Measurements from ENCODE around the gene MRPL27.

MRPL27 gene

GRCh38 chr17:50397919-50398285 is 24.9 kb upstream of the MRPL27 start:
- Histone ChIP-seq H3K27me3 (ENCODE audit: control insufficient read depth, insufficient read depth, low read length) (no peaks in the 10 kb centered on the region), H3K9ac (ENCODE audit: low read length) (peak overlapping the region; percentile 27), H3K27ac (ENCODE audit: low read depth, low read length) (no peak overlapping the region)

GRCh38 chr17:50397111-50397918 is 24.3 kb upstream of the MRPL27 start, which contains the start of gene LRRC59:
Gene LRRC59, minus strand, starts transcription at chr17:50397523. Its CDS starts 206 bp downstream, at chr17:50397317.
- Histone ChIP-seq H3K27me3 (ENCODE audit: control insufficient read depth, insufficient read depth, low read length) (no peaks in the 10 kb centered on the region), H3K27ac (ENCODE audit: low read depth, low read length) (peak within 1 kb of the TSS; percentile 58), H3K4me1 (ENCODE audit: control insufficient read depth, insufficient read depth, low read length) (peaks cover 8% of the 10 kb centered on the region), H3K4me3 (ENCODE audit: low read length) (peak within 1 kb of the TSS; percentile 89), H3K36me3 (ENCODE audit: control insufficient read depth, insufficient read depth, low read length) (peaks cover 8% of the 10 kb centered on the region), H3K9ac (ENCODE audit: low read length) (peak within 1 kb of the TSS; percentile 77)

More at GRCh38 chr17:50397919-50398285, 24.9 kb upstream of the MRPL27 start:
- Histone ChIP-seq H3K4me3 (ENCODE audit: low read length) (peak overlapping the region; percentile 89), H3K36me3 (ENCODE audit: control insufficient read depth, insufficient read depth, low read length) (peaks cover 4% of the 10 kb centered on the region), H3K4me1 (ENCODE audit: control insufficient read depth, insufficient read depth, low read length) (peaks cover 8% of the 10 kb centered on the region)

- H3K9ac ChIP-seq (ENCODE audit: low read length): peak overlapping the region; percentile 77
- peaks cover 8% of the 10 kb centered on the region for H3K4me1 ChIP-seq (ENCODE audit: control insufficient read depth, insufficient read depth, low read length)
- peaks cover 15% of the 10 kb centered on the region for H3K36me3 ChIP-seq (ENCODE audit: control insufficient read depth, insufficient read depth, low read length)
- H3K4me3 ChIP-seq (ENCODE audit: low read length): peak overlapping the region; percentile 89
- H3K27me3 ChIP-seq (ENCODE audit: control insufficient read depth, insufficient read depth, low read length): no peaks in the 10 kb centered on the region
- H3K27ac ChIP-seq (ENCODE audit: low read depth, low read length): no peak overlapping the region
Observed at GRCh38 chr17:50396261-50397110, 23.5 kb upstream of the MRPL27 start.

GRCh38 chr17:50394711-50395110 is 21.7 kb upstream of the MRPL27 start:
- no peak overlapping the region for H3K27ac ChIP-seq (ENCODE audit: low read depth, low read length)
- H3K9ac ChIP-seq (ENCODE audit: low read length): no peak overlapping the region
- peaks cover 23% of the 10 kb centered on the region for H3K36me3 ChIP-seq (ENCODE audit: control insufficient read depth, insufficient read depth, low read length)

GRCh38 chr17:50393700-50394099 is 20.7 kb upstream of the MRPL27 start:
- peaks cover 26% of the 10 kb centered on the region for H3K36me3 ChIP-seq (ENCODE audit: control insufficient read depth, insufficient read depth, low read length)
- H3K27me3 ChIP-seq (ENCODE audit: control insufficient read depth, insufficient read depth, low read length): no peaks in the 10 kb centered on the region
- no peak overlapping the region for H3K27ac ChIP-seq (ENCODE audit: low read depth, low read length)

More at GRCh38 chr17:50394711-50395110, 21.7 kb upstream of the MRPL27 start:
- no peaks in the 10 kb centered on the region for H3K27me3 ChIP-seq (ENCODE audit: control insufficient read depth, insufficient read depth, low read length)
- H3K4me1 ChIP-seq (ENCODE audit: control insufficient read depth, insufficient read depth, low read length): peaks cover 8% of the 10 kb centered on the region
- H3K4me3 ChIP-seq (ENCODE audit: low read length): no peak overlapping the region

GRCh38 chr17:50392621-50393020 is 19.6 kb upstream of the MRPL27 start:
- H3K27me3 ChIP-seq (ENCODE audit: control insufficient read depth, insufficient read depth, low read length): no peaks in the 10 kb centered on the region
- H3K4me3 ChIP-seq (ENCODE audit: low read length): no peak overlapping the region
- no peak overlapping the region for H3K9ac ChIP-seq (ENCODE audit: low read length)
- H3K4me1 ChIP-seq (ENCODE audit: control insufficient read depth, insufficient read depth, low read length): peaks cover 8% of the 10 kb centered on the region
- H3K36me3 ChIP-seq (ENCODE audit: control insufficient read depth, insufficient read depth, low read length): peaks cover 33% of the 10 kb centered on the region
- H3K27ac ChIP-seq (ENCODE audit: low read depth, low read length): no peak overlapping the region

More at GRCh38 chr17:50393700-50394099, 20.7 kb upstream of the MRPL27 start:
- H3K4me1 ChIP-seq (ENCODE audit: control insufficient read depth, insufficient read depth, low read length): peaks cover 8% of the 10 kb centered on the region
- H3K9ac ChIP-seq (ENCODE audit: low read length): no peak overlapping the region
- no peak overlapping the region for H3K4me3 ChIP-seq (ENCODE audit: low read length)

GRCh38 chr17:50389534-50389933 is 16.6 kb upstream of the MRPL27 start:
- no peak overlapping the region for H3K27ac ChIP-seq (ENCODE audit: low read depth, low read length)

GRCh38 chr17:50388728-50389127 is 15.7 kb upstream of the MRPL27 start:
- H3K36me3 ChIP-seq (ENCODE audit: control insufficient read depth, insufficient read depth, low read length): peaks cover 51% of the 10 kb centered on the region
- H3K27ac ChIP-seq (ENCODE audit: low read depth, low read length): no peak overlapping the region
- no peaks in the 10 kb centered on the region for H3K4me1 ChIP-seq (ENCODE audit: control insufficient read depth, insufficient read depth, low read length)
- no peaks in the 10 kb centered on the region for H3K27me3 ChIP-seq (ENCODE audit: control insufficient read depth, insufficient read depth, low read length)
- H3K4me3 ChIP-seq (ENCODE audit: low read length): no peak overlapping the region
- no peak overlapping the region for H3K9ac ChIP-seq (ENCODE audit: low read length)

More at GRCh38 chr17:50389534-50389933, 16.6 kb upstream of the MRPL27 start:
- Histone ChIP-seq H3K9ac (ENCODE audit: low read length) (no peak overlapping the region), H3K27me3 (ENCODE audit: control insufficient read depth, insufficient read depth, low read length) (no peaks in the 10 kb centered on the region), H3K36me3 (ENCODE audit: control insufficient read depth, insufficient read depth, low read length) (peaks cover 50% of the 10 kb centered on the region), H3K4me3 (ENCODE audit: low read length) (no peak overlapping the region), H3K4me1 (ENCODE audit: control insufficient read depth, insufficient read depth, low read length) (no peaks in the 10 kb centered on the region)

GRCh38 chr17:50386510-50386909 is 13.5 kb upstream of the MRPL27 start:
- H3K4me3 ChIP-seq (ENCODE audit: low read length): no peak overlapping the region
- no peaks in the 10 kb centered on the region for H3K4me1 ChIP-seq (ENCODE audit: control insufficient read depth, insufficient read depth, low read length)
- peaks cover 50% of the 10 kb centered on the region for H3K36me3 ChIP-seq (ENCODE audit: control insufficient read depth, insufficient read depth, low read length)
- no peak overlapping the region for H3K27ac ChIP-seq (ENCODE audit: low read depth, low read length)
- H3K27me3 ChIP-seq (ENCODE audit: control insufficient read depth, insufficient read depth, low read length): no peaks in the 10 kb centered on the region
- no peak overlapping the region for H3K9ac ChIP-seq (ENCODE audit: low read length)

- Histone ChIP-seq H3K27ac (ENCODE audit: low read depth, low read length) (no peak overlapping the region), H3K9ac (ENCODE audit: low read length) (no peak overlapping the region), H3K27me3 (ENCODE audit: control insufficient read depth, insufficient read depth, low read length) (no peaks in the 10 kb centered on the region), H3K36me3 (ENCODE audit: control insufficient read depth, insufficient read depth, low read length) (peaks cover 47% of the 10 kb centered on the region), H3K4me1 (ENCODE audit: control insufficient read depth, insufficient read depth, low read length) (no peaks in the 10 kb centered on the region), H3K4me3 (ENCODE audit: low read length) (no peak overlapping the region)
Observed at GRCh38 chr17:50382931-50383330, 9.9 kb upstream of the MRPL27 start.

- Histone ChIP-seq H3K4me1 (ENCODE audit: control insufficient read depth, insufficient read depth, low read length) (no peaks in the 10 kb centered on the region), H3K36me3 (ENCODE audit: control insufficient read depth, insufficient read depth, low read length) (peaks cover 38% of the 10 kb centered on the region), H3K4me3 (ENCODE audit: low read length) (no peak overlapping the region), H3K27me3 (ENCODE audit: control insufficient read depth, insufficient read depth, low read length) (no peaks in the 10 kb centered on the region), H3K27ac (ENCODE audit: low read depth, low read length) (no peak overlapping the region), H3K9ac (ENCODE audit: low read length) (no peak overlapping the region)
Observed at GRCh38 chr17:50381920-50382319, 8.9 kb upstream of the MRPL27 start.

GRCh38 chr17:50381260-50381815 is 8.4 kb upstream of the MRPL27 start:
- Histone ChIP-seq H3K36me3 (ENCODE audit: control insufficient read depth, insufficient read depth, low read length) (peaks cover 35% of the 10 kb centered on the region), H3K4me3 (ENCODE audit: low read length) (no peak overlapping the region), H3K4me1 (ENCODE audit: control insufficient read depth, insufficient read depth, low read length) (no peaks in the 10 kb centered on the region), H3K27me3 (ENCODE audit: control insufficient read depth, insufficient read depth, low read length) (no peaks in the 10 kb centered on the region), H3K9ac (ENCODE audit: low read length) (no peak overlapping the region), H3K27ac (ENCODE audit: low read depth, low read length) (no peak overlapping the region)

All from rectal smooth muscle tissue (tissue), 1 donor.